ENCODE data around the gene MAD1L1.

GRCh38 chr7:2031451-2031845 lies 201.3 kb downstream of the MAD1L1 start:
- TF ChIP-seq CTCF (conservative IDR thresholded peaks at IDR 0.05) (no peak), ZFX (IDR thresholded peaks at IDR 0.05) (no peak)

Data from C4-2B (cell line).